Activated T-cell treated with anti-CD3 and anti-CD28 coated beads, Interleukin-2, amount 50 U/mL, for 4 hours (primary cell): ENCODE data around the gene CFAP20DC. TPM values are rescaled to one million over a fixed set of nuclear protein-coding genes. Genes with fewer than 3 reads are reported as not detected.
"Not testable (repeated sequence)": the region's sequence is repeated elsewhere in the genome, so short reads cannot be mapped to it uniquely, and the experiment has no call there.

Experiments
- ATAC-seq, 2 donors: fragments of 200-7000 bp; cut with Tn5 transposase; one replicate each; pipeline ENCODE4 v1.10.0; 2021
- DNase-seq: peaks from one replicate; pipeline ENCODE4 v3.0.0-alpha.2; 2020
- H3K27me3 Mint-ChIP-seq: one replicate; pipeline ENCODE4 v1.8.0; 2021; ENCODE audit warnings: low read depth, mixed read lengths
- H3K36me3 Mint-ChIP-seq: one replicate; pipeline ENCODE4 v1.8.0; 2022; ENCODE audit warnings: mixed read lengths; ENCODE audit not compliant: insufficient read depth
- H3K4me1 Mint-ChIP-seq: one replicate; pipeline ENCODE4 v1.8.0; 2021; ENCODE audit warnings: low read depth, mixed read lengths
- H3K4me3 Mint-ChIP-seq: one replicate; pipeline ENCODE4 v1.8.0; 2021; ENCODE audit warnings: mild to moderate bottlenecking, moderate library complexity, mixed read lengths
- H3K9me3 Mint-ChIP-seq: one replicate; pipeline ENCODE4 v1.8.0; 2021; ENCODE audit warnings: mixed read lengths
- total RNA-seq, 3 donors: library from RNA; stranded (reverse); gene quantifications; one replicate each; pipeline ENCODE4 v1.2.1, GENCODE V29; 2021

Gene CFAP20DC
- total RNA-seq, 3 donors from 2014 or later = 0.16 to 0.38 (median 0.20) TPM

DNA sequence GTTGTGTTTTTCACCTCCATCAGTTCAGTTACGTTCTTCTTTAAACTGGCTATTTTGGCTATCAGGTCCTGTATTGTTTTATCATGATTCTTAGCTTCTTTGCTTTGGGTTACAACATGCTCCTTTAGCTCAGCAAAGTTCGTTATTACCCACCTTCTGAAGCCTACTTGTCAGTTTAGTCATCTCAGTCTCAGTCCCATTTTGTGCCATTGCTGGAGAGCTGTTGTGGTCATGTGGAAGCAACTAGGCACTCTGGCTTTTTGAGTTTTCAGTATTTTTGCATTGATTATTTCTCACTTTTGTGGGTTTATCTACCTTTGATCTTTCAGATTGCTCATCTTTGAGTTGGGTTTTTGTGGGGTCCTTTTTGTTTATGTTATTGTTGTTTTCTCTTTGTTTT is 151.3 kb downstream of the CFAP20DC start:
- H3K4me3 Mint-ChIP-seq = no peak overlapping the region
- no peak for DNase-seq

DNA sequence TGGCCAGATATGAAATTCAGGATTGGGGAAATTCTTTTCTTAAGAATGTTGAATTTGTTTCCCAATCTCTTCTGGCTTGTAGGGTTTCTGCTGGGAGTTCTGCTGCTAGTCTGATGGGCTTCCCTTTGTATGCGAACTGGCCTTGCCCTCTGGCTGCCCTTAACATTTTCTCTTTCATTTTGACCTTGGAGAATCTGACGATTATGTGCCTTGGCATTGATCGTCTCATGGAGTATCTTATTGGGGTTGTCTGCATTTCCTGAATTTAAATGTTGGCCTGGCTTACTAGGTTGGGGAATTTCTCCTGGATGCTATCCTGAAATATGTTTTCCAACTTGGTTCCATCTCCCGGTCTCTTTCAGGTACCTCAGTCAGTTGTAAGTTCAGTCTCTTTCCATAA is 152.2 kb downstream of the CFAP20DC start:
- DNase-seq (no peak), ATAC-seq (no peak)
- peaks cover 1% of the 10 kb centered on the region for H3K27me3 Mint-ChIP-seq
- no peaks in the 10 kb centered on the region for H3K36me3 Mint-ChIP-seq
- peaks cover 12% of the 10 kb centered on the region for H3K9me3 Mint-ChIP-seq
- H3K4me1 Mint-ChIP-seq = peaks cover 30% of the 10 kb centered on the region
- no peak overlapping the region for H3K4me3 Mint-ChIP-seq

More for the DNA sequence above, 151.3 kb downstream of the CFAP20DC start:
- Mint-ChIP-seq H3K27me3 (no peaks in the 10 kb centered on the region), H3K9me3 (peaks cover 12% of the 10 kb centered on the region), H3K4me1 (peaks cover 30% of the 10 kb centered on the region), H3K36me3 (no peaks in the 10 kb centered on the region)
- no peak for ATAC-seq

DNA sequence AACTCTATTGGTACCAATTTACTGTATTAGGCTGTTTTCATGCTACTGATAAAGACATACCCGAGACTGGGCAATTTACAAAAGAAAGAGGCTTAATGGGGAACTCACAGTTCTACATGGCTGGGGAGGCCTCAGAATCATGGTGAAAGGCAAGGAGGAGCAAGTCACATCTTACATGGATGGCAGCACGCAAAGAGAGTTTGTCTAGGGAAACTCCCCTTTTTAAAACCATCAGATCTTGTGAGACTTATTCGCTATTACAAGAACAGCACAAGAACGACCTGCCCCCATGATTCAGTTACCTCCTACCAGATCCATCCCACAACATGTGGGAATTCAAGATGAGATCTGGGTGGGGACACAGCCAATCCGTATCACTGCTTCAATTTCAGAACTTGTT is 154.1 kb downstream of the CFAP20DC start:
- not testable (repeated sequence) for H3K27me3 Mint-ChIP-seq, DNase-seq, H3K36me3 Mint-ChIP-seq, ATAC-seq, H3K4me3 Mint-ChIP-seq
- Mint-ChIP-seq H3K4me1 (peaks cover 30% of the 10 kb centered on the region), H3K9me3 (peaks cover 12% of the 10 kb centered on the region)

DNA sequence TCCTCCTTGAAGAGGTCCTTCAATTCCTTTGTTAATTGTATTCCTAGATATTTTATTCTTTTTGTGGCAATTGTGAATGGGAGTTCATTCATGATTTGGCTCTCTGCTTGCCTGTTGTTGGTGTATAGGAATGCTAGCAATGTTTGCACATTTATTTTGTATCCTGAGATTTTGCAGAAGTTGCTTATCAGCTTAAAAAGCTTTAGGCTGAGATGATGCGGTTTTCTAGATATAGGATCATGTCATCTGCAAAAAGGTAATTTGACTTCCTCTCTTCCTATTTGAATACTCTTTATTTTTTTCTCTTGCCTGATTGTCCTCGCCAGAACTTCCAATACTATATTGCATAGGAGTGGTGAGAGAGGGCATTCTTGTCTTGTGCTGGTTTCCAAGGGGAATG is 157.3 kb downstream of the CFAP20DC start:
- not testable (repeated sequence) for H3K4me1 Mint-ChIP-seq, DNase-seq, ATAC-seq, H3K36me3 Mint-ChIP-seq, H3K4me3 Mint-ChIP-seq, H3K27me3 Mint-ChIP-seq
- peaks cover 12% of the 10 kb centered on the region for H3K9me3 Mint-ChIP-seq

DNA sequence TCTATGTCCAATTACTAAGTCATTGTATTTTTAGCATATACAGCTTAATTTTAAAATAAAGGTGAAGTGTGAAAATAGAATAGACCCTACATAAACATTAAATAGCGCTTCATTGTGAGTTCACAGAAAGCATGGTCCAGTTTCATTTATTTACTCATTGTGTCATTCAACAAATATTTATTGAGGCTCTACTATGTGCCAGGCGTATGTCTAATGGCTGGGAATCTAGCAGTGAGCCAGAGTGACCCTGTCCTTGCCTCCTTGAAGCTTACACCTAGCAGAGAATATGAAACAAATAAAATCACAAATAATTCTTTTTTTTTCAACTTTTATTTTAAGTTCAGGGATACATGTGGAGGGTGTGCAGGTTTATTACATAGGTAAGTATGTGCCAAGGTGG is 161.7 kb downstream of the CFAP20DC start:
- H3K4me1 Mint-ChIP-seq = no peaks in the 10 kb centered on the region
- no peak overlapping the region for H3K4me3 Mint-ChIP-seq
- ATAC-seq (no peak), DNase-seq (no peak)
- no peaks in the 10 kb centered on the region for H3K36me3 Mint-ChIP-seq
- no peaks in the 10 kb centered on the region for H3K9me3 Mint-ChIP-seq
- peaks cover 2% of the 10 kb centered on the region for H3K27me3 Mint-ChIP-seq

DNA sequence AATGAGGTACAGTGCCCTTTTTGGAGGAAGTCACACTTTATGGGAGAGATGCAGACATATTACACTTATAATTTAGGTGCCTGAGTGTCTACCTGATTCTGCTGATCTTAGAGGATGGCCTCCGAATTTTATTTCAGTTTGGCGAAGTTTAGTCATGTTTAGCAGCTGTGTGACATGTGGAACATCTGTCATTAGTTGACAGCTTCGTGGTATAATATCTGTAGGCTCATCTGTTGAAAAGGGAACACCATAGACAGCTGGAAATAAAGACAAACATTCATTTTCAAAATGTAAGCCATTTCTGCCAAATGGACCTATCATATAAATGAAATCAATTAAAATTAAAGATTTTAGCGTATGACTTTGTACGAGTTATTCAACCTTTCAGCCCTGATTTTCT is 165.4 kb downstream of the CFAP20DC start:
- Mint-ChIP-seq H3K4me3 (no peak overlapping the region), H3K4me1 (no peaks in the 10 kb centered on the region), H3K27me3 (no peaks in the 10 kb centered on the region), H3K36me3 (no peaks in the 10 kb centered on the region), H3K9me3 (no peaks in the 10 kb centered on the region)
- no peak for ATAC-seq
- DNase-seq = no peak

DNA sequence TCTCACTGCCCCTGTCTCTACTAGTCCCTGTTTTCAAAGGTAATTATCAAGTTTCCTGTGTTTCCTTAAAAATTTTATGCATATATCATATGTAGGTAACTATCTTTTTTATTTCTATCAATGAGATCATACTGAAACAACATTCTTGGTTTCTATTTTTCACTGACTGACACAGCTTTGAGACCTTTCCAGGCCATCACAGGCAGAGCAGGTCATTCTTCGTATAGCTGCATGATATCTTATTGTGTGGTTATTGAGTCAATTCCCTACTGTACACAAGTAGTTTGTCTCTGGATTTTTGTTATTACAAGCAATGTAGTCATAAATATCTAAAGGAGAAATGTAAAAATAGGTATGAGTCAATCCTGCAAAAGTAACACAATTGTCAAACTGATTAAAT is 169.6 kb downstream of the CFAP20DC start:
- H3K9me3 Mint-ChIP-seq = no peaks in the 10 kb centered on the region
- DNase-seq = no peak
- ATAC-seq = no peak
- H3K36me3 Mint-ChIP-seq = no peaks in the 10 kb centered on the region
- no peaks in the 10 kb centered on the region for H3K4me1 Mint-ChIP-seq
- H3K27me3 Mint-ChIP-seq = peaks cover 5% of the 10 kb centered on the region
- H3K4me3 Mint-ChIP-seq = no peak overlapping the region

DNA sequence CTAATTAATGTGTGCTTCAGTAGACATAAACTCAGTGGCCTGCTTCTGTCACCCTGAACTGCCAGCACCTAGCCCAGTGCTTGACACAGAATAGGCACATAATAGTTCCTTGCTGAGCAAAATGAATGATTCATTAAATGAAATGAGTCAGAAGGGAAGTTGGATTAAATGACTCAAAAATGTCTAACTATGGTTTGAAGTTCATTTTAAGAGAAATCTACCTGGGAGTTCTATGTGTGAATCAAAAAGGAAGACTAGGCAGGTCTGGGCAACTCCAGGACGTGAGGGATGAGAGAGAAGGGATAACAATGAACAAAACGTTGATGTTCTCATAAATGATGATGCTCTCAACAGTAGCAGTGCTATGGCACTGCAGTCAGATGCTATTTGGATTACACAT is 175.0 kb downstream of the CFAP20DC start:
- Mint-ChIP-seq H3K36me3 (no peaks in the 10 kb centered on the region), H3K27me3 (peaks cover 5% of the 10 kb centered on the region), H3K4me1 (peaks cover 7% of the 10 kb centered on the region), H3K9me3 (no peaks in the 10 kb centered on the region), H3K4me3 (no peak overlapping the region)
- DNase-seq = no peak
- peak; percentile 84 to 86 for ATAC-seq

DNA sequence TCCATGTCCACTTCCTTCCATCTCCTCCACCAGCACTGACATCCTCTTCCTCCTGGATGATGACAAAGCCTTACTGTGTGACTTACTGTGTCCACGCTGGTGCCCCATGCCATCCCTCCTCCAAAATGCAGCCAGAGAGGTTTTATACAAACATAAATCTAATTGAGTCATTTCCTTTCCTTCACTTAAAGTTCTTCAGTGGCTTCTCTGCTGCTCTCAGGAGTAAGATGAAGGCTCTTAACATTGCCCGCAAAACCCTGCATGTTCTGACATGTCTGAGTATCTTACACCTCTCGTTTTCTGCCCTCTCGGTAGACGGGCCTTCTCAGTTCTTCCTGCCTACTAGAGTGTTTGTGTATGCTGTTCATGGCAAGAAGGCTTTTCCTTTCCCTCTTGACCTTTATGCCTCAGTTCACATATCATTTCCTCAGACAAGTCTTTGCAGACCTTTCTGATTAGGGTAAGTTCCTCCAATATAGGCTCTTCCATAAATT is 175.5 kb downstream of the CFAP20DC start:
- Mint-ChIP-seq H3K36me3 (no peaks in the 10 kb centered on the region), H3K9me3 (no peaks in the 10 kb centered on the region), H3K4me3 (no peak overlapping the region), H3K27me3 (peaks cover 5% of the 10 kb centered on the region), H3K4me1 (peaks cover 7% of the 10 kb centered on the region)
- DNase-seq (no peak), ATAC-seq (peak; percentile 53 to 71)

DNA sequence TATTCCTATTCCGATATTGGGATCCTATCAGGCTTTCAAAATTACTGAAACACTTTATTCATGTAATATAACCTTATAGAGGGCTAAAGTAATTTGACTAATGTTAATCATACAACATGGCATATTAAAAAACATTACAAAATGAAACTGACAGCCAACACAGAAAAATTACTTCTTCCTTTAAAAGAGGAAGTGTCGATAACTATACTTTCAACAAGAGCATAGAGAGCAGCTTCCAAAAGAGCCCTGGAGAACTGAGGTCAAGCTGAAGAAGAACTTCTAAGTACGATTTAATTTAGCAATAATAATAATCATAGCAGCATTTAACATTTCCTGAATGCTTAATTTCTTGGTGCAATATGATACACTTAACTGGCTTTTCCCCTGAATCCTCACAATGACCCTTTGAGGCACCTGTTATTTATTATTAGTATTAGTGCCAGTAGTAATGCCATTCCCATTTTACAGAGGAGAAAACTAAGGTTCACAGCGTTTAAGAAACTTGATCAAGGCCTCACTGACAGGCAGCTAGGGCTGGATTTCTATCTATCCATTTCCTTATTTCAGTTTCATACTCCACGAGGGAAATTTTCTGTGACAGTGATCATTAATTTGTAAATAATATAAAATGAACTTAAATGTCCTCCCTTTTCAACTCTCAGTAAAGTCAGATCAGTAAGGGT is 181.6 kb downstream of the CFAP20DC start:
- H3K36me3 Mint-ChIP-seq = no peaks in the 10 kb centered on the region

DNA sequence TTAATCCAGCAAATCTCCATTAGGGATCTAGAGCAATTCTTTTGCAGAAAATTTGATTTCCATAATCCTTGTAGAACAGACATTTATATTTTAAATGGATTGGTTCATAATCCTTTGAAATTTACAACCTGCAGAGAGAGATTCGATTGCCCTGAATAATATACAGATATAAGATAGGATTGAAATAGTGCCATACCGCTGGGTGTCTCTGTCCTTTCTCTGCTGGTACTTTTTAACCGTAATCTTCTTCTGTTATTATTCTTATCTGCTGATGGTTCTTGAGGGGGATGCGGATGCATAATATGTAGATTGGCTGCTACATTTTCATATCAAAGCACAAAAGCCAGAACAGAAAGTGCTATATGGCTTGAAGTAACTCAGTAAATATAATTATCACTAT is 182.2 kb downstream of the CFAP20DC start:
- no peaks in the 10 kb centered on the region for H3K36me3 Mint-ChIP-seq
- DNase-seq (no peak), ATAC-seq (no peak)
- H3K4me1 Mint-ChIP-seq = no peaks in the 10 kb centered on the region
- no peaks in the 10 kb centered on the region for H3K27me3 Mint-ChIP-seq
- no peaks in the 10 kb centered on the region for H3K9me3 Mint-ChIP-seq
- no peak overlapping the region for H3K4me3 Mint-ChIP-seq

More for the DNA sequence above, 181.6 kb downstream of the CFAP20DC start:
- H3K27me3 Mint-ChIP-seq = no peaks in the 10 kb centered on the region
- H3K4me1 Mint-ChIP-seq = no peaks in the 10 kb centered on the region
- ATAC-seq (no peak), DNase-seq (no peak)
- no peaks in the 10 kb centered on the region for H3K9me3 Mint-ChIP-seq
- no peak overlapping the region for H3K4me3 Mint-ChIP-seq

DNA sequence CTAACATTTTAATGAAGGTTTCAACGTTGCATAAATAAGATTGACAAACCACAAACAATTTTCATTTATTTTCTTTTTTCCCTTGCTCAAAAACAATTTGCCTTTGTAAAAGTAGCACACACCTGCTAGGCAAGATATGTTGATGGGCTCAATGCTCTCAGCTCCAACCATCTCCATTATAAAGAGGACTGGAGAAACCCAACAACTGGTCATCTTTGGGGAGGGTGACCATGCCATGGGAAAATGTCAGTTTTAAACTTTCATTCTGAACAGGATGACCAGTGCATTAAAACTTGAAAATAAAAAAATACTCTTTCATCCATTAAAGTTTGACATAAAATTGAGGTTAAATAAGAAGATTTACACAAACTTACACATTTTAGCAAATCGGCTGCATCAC is 183.7 kb downstream of the CFAP20DC start:
- H3K36me3 Mint-ChIP-seq = no peaks in the 10 kb centered on the region
- no peaks in the 10 kb centered on the region for H3K9me3 Mint-ChIP-seq
- DNase-seq (no peak), ATAC-seq (no peak)
- H3K4me1 Mint-ChIP-seq = no peaks in the 10 kb centered on the region
- no peak overlapping the region for H3K4me3 Mint-ChIP-seq
- peaks cover 2% of the 10 kb centered on the region for H3K27me3 Mint-ChIP-seq

DNA sequence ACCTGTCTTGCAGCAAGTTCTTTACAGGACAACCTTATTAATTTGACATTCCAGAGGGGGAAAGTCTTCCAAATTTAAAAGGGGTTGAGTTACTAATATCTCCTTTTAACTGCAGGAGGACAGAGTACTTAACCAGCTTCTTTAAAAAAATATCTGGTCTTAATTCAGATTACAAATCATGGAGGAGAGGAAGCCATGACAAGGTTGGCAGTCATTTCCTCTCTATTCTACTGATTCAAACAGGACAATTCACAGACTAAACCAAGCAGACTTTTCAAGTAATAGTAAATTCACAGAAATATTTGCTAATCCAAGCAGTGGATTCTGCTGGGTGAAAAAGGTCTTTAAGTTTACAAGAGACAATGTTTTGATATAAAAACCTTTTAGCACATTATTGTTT is 185.3 kb downstream of the CFAP20DC start:
- DNase-seq (no peak), ATAC-seq (no peak)
- Mint-ChIP-seq H3K27me3 (peaks cover 2% of the 10 kb centered on the region), H3K9me3 (no peaks in the 10 kb centered on the region), H3K4me1 (no peaks in the 10 kb centered on the region), H3K36me3 (no peaks in the 10 kb centered on the region), H3K4me3 (no peak overlapping the region)

DNA sequence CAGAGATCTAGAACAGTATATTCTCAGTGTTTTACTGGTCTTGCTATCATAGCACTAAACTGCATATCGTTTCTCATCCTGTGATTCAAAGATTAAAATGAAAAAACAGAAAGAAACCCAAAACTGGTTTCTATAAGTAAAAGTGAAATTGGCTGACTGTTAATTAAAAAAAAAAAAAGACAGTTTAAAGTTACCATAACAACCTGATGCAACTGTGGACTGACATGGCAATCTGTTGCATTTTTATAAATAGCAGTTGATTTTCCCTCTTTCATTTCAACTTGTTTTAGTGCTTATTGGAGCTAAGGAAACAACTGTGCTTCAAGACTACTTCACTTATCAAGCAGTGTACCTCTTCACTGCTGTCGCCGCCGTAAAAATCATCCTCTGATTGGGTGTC is 186.6 kb downstream of the CFAP20DC start:
- ATAC-seq (no peak), DNase-seq (no peak)
- H3K4me1 Mint-ChIP-seq = no peaks in the 10 kb centered on the region
- no peaks in the 10 kb centered on the region for H3K36me3 Mint-ChIP-seq
- no peaks in the 10 kb centered on the region for H3K9me3 Mint-ChIP-seq
- no peak overlapping the region for H3K4me3 Mint-ChIP-seq
- H3K27me3 Mint-ChIP-seq = peaks cover 2% of the 10 kb centered on the region

DNA sequence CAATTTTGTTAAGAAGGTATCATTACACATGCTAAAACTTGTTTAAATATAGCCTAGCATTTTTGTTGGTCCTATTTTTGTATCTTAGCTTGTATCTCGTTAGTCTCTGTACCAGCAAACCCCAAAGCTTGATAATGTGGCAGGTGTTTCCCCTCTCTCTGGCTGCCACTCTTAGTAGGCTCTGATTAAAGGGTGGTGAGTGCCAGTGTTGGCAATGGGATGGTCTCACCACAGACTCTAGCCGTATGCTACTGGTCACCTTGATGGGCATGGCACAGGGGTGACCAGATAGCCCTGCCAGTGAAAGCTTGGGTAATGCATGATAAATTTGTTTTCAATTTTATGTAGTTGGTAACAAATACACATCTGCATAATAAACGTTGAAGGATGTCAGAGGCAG is 188.3 kb downstream of the CFAP20DC start:
- Mint-ChIP-seq H3K36me3 (no peaks in the 10 kb centered on the region), H3K9me3 (no peaks in the 10 kb centered on the region), H3K4me1 (no peaks in the 10 kb centered on the region), H3K27me3 (peaks cover 2% of the 10 kb centered on the region), H3K4me3 (no peak overlapping the region)
- ATAC-seq = no peak
- DNase-seq = no peak
